Endodermal cell (in vitro differentiated cells): ENCODE data around the gene DPF3. TPM values are rescaled to one million over a fixed set of nuclear protein-coding genes. Genes with fewer than 3 reads are reported as not detected.

Experiments
- DNase-seq: peaks from one replicate; pipeline ENCODE4 v3.0.0-alpha.2; 2017
- H3K27ac ChIP-seq: 2 replicates; pipeline ENCODE4 v1.5.1; 2013; ENCODE audit warnings: mild to moderate bottlenecking, low read depth, low read length, moderate library complexity
- H3K27me3 ChIP-seq: 2 replicates; pipeline ENCODE4 v1.6.1; 2013; ENCODE audit warnings: mild to moderate bottlenecking, low read length, moderate library complexity; ENCODE audit not compliant: insufficient read depth, control insufficient read depth, poor library complexity, severe bottlenecking
- H3K36me3 ChIP-seq: 2 replicates; pipeline ENCODE4 v1.7.0; 2013; ENCODE audit warnings: mild to moderate bottlenecking, low read length, moderate library complexity; ENCODE audit not compliant: control insufficient read depth, insufficient read depth
- H3K4me1 ChIP-seq: one replicate; pipeline ENCODE4 v1.7.0; 2013; ENCODE audit warnings: low read length; ENCODE audit not compliant: control insufficient read depth, insufficient read depth
- H3K4me3 ChIP-seq: 2 replicates; pipeline ENCODE4 v1.5.1; 2013; ENCODE audit warnings: mild to moderate bottlenecking, low read length, moderate library complexity
- H3K9ac ChIP-seq: 2 replicates; pipeline ENCODE4 v1.6.1; 2013; ENCODE audit warnings: mild to moderate bottlenecking, low read length, moderate library complexity; ENCODE audit not compliant: poor library complexity, severe bottlenecking; ENCODE audit errors: extremely low read depth
- H3K9me3 ChIP-seq: 2 replicates; pipeline ENCODE4 v1.6.1; 2013; ENCODE audit warnings: mild to moderate bottlenecking, low read length, moderate library complexity; ENCODE audit not compliant: control insufficient read depth
- H3K27ac Mint-ChIP-seq: 2 replicates; pipeline ENCODE4 v1.8.0; 2020; ENCODE audit warnings: mixed read lengths
- H3K27me3 Mint-ChIP-seq: 2 replicates; pipeline ENCODE4 v1.8.0; 2021; ENCODE audit warnings: mild to moderate bottlenecking, mixed read lengths; ENCODE audit not compliant: insufficient read depth
- H3K36me3 Mint-ChIP-seq: 2 replicates; pipeline ENCODE4 v1.8.0; 2020; ENCODE audit warnings: low read depth, mixed read lengths
- H3K4me1 Mint-ChIP-seq: 2 replicates; pipeline ENCODE4 v1.8.0; 2020; ENCODE audit warnings: mixed read lengths
- H3K4me3 Mint-ChIP-seq: 2 replicates; pipeline ENCODE4 v1.8.0; 2020; ENCODE audit warnings: mild to moderate bottlenecking, moderate library complexity, mixed read lengths
- H3K9me3 Mint-ChIP-seq: 2 replicates; pipeline ENCODE4 v1.8.0; 2020; ENCODE audit warnings: mild to moderate bottlenecking, mixed read lengths
- WGBS, 2 experiments: methylation state at CpG; one replicate each; pipeline versions ENCODE4 v1.1.5 to v1.1.7; 2013; ENCODE audit warnings: missing lambda C conversion rate in 2 of 2, mixed read lengths in 1 of 2; ENCODE audit not compliant: insufficient coverage in 1 of 2, insufficient read length in 1 of 2; 5-methylcytosine and 5-hydroxymethylcytosine counted together
- total RNA-seq, 2 donors: library from RNA; stranded (reverse); fragmentation: NEBNext Ultra II Directional in 1 of 2; extraction: Animal tissue kit (Norgen Biotek cat#: 25700) in 1 of 2; gene quantifications; 2 replicates in 1 of 2; 3 replicates in 1 of 2; pipeline ENCODE4 v1.2.1, GENCODE V29; 2021
- TF ChIP-seq, protein P1 (sequence below): fragments of 200-600 bp; sonication (generic); conservative IDR thresholded peaks from 2 replicates; pipeline ENCODE4 v1.5.0; 2021; ENCODE audit warnings: antibody characterized with exemption, mild to moderate bottlenecking

Gene DPF3
- total RNA-seq, 2 donors from 2014 or later = not detected

DNA sequence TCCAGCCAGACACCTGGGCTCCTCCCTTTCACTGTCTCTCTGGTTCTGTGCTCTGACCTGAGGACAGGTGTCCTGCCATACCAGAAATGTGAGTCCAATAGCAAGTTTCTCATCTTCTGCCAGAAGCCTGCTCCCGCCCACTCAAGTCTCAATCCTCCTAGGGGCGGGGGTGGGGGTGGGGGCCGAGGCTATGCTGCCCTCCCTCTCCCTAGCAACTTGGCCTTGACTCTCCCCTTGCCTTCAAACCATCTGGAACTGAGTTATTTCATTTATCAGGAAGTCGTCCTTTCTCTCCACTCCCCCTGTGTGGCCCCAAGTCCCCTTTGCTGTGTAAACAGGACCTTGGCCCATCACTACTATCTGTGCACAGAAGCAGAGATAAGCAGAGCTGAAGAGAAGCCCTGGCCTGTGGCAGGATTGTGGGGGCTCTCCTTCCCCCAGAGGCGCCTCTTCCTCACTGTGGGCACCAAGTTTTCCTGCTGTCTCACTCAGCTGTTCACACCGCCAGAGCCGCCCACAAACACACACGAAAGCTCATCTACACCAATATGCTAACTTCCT lies 117.1 kb downstream of the DPF3 start:
- Mint-ChIP-seq H3K27me3 (peaks cover 5% of the 10 kb centered on the region), H3K9me3 (peaks cover 12% of the 10 kb centered on the region), H3K4me1 (peaks cover 12% of the 10 kb centered on the region), H3K36me3 (no peaks in the 10 kb centered on the region), H3K4me3 (no peak overlapping the region), H3K27ac (no peak overlapping the region)
- 83 to 85% methylated on average over 5 to 8 of the region's 8 CpGs for WGBS, 2 experiments
- DNase-seq = peak; percentile 31
- Histone ChIP-seq H3K27ac (no peak overlapping the region), H3K4me1 (peaks cover 5% of the 10 kb centered on the region), H3K9ac (no peak overlapping the region), H3K4me3 (no peak overlapping the region), H3K27me3 (peaks cover 5% of the 10 kb centered on the region), H3K36me3 (no peaks in the 10 kb centered on the region), H3K9me3 (peaks cover 11% of the 10 kb centered on the region)
- TF ChIP-seq, protein P1, sequence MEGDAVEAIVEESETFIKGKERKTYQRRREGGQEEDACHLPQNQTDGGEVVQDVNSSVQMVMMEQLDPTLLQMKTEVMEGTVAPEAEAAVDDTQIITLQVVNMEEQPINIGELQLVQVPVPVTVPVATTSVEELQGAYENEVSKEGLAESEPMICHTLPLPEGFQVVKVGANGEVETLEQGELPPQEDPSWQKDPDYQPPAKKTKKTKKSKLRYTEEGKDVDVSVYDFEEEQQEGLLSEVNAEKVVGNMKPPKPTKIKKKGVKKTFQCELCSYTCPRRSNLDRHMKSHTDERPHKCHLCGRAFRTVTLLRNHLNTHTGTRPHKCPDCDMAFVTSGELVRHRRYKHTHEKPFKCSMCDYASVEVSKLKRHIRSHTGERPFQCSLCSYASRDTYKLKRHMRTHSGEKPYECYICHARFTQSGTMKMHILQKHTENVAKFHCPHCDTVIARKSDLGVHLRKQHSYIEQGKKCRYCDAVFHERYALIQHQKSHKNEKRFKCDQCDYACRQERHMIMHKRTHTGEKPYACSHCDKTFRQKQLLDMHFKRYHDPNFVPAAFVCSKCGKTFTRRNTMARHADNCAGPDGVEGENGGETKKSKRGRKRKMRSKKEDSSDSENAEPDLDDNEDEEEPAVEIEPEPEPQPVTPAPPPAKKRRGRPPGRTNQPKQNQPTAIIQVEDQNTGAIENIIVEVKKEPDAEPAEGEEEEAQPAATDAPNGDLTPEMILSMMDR = no peak

DNA sequence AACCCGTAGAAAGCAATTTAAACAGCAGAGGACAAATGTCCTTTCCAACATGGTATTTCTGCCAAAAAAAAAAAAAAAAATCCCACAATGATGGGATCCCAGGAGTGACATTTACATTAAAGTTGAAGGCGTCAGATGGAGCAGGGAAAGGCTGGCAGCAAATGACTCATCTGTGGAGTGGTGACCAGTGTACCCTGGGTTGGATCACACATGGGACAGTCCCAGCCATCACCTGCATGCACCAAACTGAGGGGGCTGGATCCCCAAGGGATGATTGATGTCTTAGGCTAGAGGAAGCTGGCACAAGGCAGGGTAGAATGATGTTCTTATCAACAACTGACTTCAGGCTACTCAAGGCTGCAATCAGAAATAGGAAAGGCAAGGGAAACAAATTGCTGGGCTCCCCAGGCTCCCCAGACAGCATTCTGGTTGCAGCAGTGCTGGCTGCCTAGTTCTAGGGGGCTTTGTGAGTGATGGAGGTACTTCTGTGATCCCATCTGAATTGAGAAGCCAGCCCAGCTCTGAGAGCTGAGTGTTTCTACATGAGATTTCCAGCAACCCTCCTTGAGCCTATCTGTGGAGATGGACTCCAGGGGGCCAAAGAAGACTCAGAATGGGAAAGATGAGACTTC lies 117.9 kb downstream of the DPF3 start:
- Histone ChIP-seq H3K4me3 (no peak overlapping the region), H3K27ac (no peak overlapping the region), H3K9ac (no peak overlapping the region), H3K27me3 (peaks cover 5% of the 10 kb centered on the region), H3K9me3 (peaks cover 11% of the 10 kb centered on the region), H3K36me3 (no peaks in the 10 kb centered on the region), H3K4me1 (peaks cover 5% of the 10 kb centered on the region)
- Mint-ChIP-seq H3K36me3 (no peaks in the 10 kb centered on the region), H3K4me3 (no peak overlapping the region), H3K4me1 (peaks cover 12% of the 10 kb centered on the region), H3K27me3 (peaks cover 4% of the 10 kb centered on the region), H3K9me3 (peaks cover 12% of the 10 kb centered on the region), H3K27ac (no peak overlapping the region)
- DNase-seq = peak; percentile 39
- WGBS, 2 experiments = 94 to 100% methylated on average over 1 to 2 of the region's 2 CpGs
- TF ChIP-seq, protein P1 = no peak

DNA sequence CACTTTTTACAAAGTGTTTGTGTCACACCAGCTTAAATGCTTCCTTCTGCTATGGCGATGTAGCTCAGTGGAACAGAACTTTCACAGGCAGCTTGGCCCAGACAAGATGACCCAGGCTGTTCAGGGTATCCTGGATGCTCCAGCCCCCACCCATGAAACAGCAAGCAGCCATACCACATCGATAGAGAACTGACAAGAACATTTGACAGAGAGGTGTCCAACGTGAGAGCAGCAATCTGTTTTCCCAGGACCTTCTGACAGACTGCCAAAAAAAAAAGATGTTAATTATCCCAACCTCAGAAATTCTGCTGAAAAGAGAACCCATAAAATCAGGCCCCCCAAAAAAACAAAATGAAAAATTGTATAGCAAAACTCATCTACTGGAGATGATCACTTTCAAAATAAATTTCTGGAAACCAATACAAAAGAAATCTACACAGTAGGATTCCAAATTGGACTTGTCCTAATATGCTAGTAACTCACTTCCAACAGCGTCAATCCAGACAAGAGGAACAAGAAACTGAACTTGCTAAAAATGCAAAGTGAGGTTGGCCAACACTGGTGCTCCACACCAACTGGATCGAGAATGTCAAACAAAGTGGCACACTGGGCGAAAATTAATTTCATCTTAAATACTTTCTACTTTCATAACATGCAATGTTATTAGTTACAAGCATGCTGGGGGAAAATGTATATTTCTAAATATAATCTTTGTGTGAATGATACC lies 118.8 kb downstream of the DPF3 start:
- H3K9ac ChIP-seq = no peak overlapping the region
- Mint-ChIP-seq H3K27me3 (peaks cover 4% of the 10 kb centered on the region), H3K4me1 (peaks cover 12% of the 10 kb centered on the region), H3K9me3 (peaks cover 12% of the 10 kb centered on the region), H3K36me3 (no peaks in the 10 kb centered on the region), H3K27ac (no peak overlapping the region), H3K4me3 (no peak overlapping the region)
- no peak overlapping the region for H3K4me3 ChIP-seq
- peaks cover 5% of the 10 kb centered on the region for H3K4me1 ChIP-seq
- H3K9me3 ChIP-seq = peaks cover 11% of the 10 kb centered on the region
- no peak overlapping the region for H3K27ac ChIP-seq
- peaks cover 5% of the 10 kb centered on the region for H3K27me3 ChIP-seq
- TF ChIP-seq, protein P1 = no peak
- WGBS, 2 experiments = 88 to 89% methylated on average over 5 to 6 of the region's 6 CpGs
- DNase-seq = no peak
- H3K36me3 ChIP-seq = no peaks in the 10 kb centered on the region
